IMR-90 (cell line): ENCODE data around the gene CDK14.

Experiments used
- BHLHE40 ChIP-seq: fragments of 150-350 bp; IDR thresholded peaks from 2 replicates; pipeline ENCODE4 v1.6.1; 2016; ENCODE audit warnings: mild to moderate bottlenecking, low read depth, low read length
- MXI1 ChIP-seq: IDR thresholded peaks from 2 replicates; pipeline ENCODE4 v1.6.1; 2012; ENCODE audit warnings: low read depth, mild to moderate bottlenecking, low read length, moderate library complexity, borderline replicate concordance
- POLR2A ChIP-seq: IDR thresholded peaks from 2 replicates; pipeline ENCODE4 v1.6.1; 2012; ENCODE audit warnings: mild to moderate bottlenecking, low read depth, low read length
- RAD21 ChIP-seq: IDR thresholded peaks from 2 replicates; pipeline ENCODE4 v1.6.1; 2012; ENCODE audit warnings: low read length, improper control_type of control experiment
- SMC3 ChIP-seq: fragments of 150-350 bp; IDR thresholded peaks from 2 replicates; pipeline ENCODE4 v1.6.1; 2016; ENCODE audit warnings: low read depth, mild to moderate bottlenecking, antibody characterized with exemption, low read length, moderate library complexity
- TF ChIP-seq, protein P1 (sequence below): conservative IDR thresholded peaks from 2 replicates; pipeline ENCODE4 v1.5.1; 2012; ENCODE audit warnings: mild to moderate bottlenecking, low read depth, low read length, improper control_type of control experiment
- TF ChIP-seq, protein P2 (sequence below): fragments of 150-350 bp; IDR thresholded peaks from 2 replicates; pipeline ENCODE4 v1.6.1; 2017; ENCODE audit warnings: mild to moderate bottlenecking, antibody characterized with exemption, low read length, low read depth

DNA sequence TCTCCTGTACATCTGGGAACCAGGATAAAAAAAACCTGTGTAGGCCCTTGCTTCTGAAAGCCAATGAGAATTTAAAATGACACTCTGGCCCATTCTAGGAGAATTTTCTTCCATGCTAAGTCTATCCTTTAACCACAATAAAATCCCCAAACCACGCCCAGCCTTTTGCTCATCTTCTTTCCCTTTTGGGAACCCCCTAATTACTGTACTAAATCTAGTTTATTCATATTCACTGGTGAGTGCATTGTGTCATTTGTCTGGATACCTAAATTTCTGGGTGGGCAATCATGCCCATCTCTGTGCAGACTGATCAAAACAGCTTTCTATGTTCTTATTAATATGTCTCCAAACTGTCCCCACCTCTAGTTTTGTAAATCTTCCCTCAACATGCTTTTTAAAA, 11.7 kb upstream of the CDK14 start:
- TF ChIP-seq, protein P1, sequence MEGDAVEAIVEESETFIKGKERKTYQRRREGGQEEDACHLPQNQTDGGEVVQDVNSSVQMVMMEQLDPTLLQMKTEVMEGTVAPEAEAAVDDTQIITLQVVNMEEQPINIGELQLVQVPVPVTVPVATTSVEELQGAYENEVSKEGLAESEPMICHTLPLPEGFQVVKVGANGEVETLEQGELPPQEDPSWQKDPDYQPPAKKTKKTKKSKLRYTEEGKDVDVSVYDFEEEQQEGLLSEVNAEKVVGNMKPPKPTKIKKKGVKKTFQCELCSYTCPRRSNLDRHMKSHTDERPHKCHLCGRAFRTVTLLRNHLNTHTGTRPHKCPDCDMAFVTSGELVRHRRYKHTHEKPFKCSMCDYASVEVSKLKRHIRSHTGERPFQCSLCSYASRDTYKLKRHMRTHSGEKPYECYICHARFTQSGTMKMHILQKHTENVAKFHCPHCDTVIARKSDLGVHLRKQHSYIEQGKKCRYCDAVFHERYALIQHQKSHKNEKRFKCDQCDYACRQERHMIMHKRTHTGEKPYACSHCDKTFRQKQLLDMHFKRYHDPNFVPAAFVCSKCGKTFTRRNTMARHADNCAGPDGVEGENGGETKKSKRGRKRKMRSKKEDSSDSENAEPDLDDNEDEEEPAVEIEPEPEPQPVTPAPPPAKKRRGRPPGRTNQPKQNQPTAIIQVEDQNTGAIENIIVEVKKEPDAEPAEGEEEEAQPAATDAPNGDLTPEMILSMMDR = no peak
- TF ChIP-seq, protein P2, sequence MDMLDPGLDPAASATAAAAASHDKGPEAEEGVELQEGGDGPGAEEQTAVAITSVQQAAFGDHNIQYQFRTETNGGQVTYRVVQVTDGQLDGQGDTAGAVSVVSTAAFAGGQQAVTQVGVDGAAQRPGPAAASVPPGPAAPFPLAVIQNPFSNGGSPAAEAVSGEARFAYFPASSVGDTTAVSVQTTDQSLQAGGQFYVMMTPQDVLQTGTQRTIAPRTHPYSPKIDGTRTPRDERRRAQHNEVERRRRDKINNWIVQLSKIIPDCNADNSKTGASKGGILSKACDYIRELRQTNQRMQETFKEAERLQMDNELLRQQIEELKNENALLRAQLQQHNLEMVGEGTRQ = no peak
- TF ChIP-seq SMC3 = no peak
- TF ChIP-seq POLR2A = no peak
- TF ChIP-seq RAD21 = no peak
- TF ChIP-seq MXI1 = no peak
- no peak for TF ChIP-seq BHLHE40
